Activated CD4-positive, CD25-positive, alpha-beta regulatory T cell treated with anti-CD3 and anti-CD28 coated beads, Interleukin-2, amount 50 U/mL, for 16 hours (primary cell): ENCODE data around the gene KIF17.
A peak's percentile ranks its signal among the peaks of the same experiment; 100 is the strongest.

Source experiments
- DNase-seq: peaks from one replicate; pipeline ENCODE4 v3.0.0-alpha.2; 2020; ENCODE audit warnings: low read depth, low spot score

Gene KIF17

DNA sequence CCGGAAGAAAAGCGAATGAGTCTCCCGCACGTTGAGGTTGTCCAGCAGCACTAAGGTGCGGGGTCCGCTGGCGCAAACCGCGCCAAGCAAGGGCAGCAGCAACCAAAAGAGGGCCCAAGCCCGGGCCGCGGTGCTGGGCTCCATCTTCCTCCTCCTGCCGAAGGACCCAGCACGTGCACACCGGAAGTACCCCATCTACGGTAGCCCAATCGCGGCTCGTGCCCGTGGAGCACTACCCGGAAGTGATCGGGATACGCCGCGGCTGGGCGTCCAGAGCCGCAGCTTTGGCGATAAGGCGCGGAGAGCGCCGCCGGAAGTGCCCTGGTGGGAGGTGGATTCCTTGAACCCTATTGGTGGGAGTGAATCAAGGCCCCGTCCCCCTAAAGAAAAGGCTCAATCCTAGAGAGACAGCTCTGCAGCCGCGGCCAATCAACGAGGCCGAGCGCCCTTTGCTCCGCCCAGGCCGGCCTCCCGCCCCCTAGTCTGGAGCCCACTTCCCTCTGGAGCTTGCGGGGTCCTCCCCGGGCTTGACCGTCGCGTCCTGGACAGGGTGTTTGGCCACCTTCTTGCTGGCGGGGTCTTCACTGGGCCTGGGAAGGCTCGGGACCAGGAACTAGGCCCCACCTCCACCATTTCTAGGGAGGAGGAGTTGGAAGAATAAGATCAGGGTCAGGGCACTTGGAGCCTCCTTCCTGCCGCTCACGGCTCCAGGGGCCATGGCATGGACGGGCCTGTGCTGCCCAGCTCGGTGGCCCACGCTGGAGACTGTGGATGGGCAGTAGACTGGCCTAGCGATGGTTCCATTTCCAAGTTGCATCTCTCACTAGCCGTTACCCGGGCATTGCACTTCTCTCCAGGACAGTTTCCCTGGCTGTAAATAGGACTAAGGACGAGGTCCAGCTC is 56.3 kb downstream of the KIF17 start, which contains the start of gene DDOST:
Gene DDOST, minus strand, starts transcription at position 163 of the 903 bp plus-strand sequence. Its CDS starts 19 bp downstream, at position 144.
- DNase-seq = peak; percentile 90

DNA sequence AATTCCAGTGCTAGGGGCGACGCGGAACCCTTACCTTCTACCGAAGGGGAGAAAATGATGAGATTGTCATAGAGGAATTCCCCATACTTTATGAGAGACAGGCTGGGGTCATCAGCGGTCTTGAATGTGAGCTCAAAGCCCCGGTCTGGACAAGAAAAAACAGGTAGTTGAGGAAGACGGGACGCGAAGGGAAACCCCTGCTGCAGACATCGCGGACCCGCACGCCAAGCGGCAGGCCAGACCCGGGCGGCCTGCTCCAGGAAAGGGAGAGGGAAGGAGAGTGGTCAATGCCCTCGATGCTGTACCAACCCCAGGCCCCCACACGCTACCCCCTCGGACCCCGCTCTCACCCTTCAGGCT is 57.0 kb downstream of the KIF17 start:
- DNase-seq = no peak

DNA sequence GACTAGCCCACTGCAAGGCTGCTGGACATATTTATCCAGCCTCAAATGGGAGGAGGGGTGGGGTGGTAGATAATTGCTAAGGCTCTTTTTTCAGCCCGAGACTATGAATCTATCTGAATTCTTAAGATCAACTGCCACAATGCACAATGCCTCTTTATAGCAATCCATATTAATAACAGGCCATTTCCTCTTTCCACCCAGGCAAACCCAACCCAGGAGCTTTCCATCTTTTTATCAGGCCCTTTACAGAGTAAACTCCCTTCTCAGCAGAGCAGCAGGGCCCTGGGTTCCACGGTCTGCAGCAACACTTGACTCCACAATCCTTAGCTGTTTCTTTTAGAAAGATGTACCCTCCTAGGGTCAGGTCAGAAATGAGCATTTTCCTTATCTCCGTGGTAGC is 57.4 kb downstream of the KIF17 start:
- no peak for DNase-seq

DNA sequence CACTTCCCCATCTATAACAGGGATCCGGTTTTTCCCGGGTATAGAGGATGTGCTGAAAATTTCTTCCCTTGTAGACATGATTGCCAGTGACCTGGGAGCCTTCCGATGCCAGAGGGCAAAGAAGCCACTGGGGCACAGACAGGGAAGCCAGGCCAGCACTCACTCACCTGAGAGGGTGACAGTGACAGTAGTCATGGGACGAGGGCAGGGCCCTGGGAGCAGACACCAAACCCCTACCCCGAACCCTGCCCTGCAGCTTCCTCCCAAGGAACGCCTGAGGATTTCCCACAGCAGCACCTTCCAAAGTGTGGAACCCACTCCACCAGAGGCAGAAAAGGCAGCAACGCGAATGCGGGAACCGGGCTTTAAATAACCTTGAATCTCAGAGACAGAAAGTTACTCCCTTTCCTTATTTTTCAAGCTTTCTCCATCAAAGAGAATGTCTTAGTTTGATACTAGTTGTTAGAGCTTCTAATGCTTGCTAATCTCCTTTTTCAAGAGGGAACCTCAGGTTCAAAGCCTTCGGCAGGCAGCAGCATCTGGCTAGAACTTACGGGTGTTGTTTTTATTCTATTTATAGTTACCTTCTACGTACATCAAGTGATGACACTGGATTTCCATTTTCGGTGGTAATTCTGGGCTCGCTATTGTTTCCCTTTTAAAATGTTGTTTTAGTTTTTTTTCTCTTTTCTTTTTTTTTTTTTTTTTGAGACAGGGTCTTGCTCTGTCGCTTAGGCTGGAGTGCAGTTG is 59.5 kb downstream of the KIF17 start:
- DNase-seq = no peak

DNA sequence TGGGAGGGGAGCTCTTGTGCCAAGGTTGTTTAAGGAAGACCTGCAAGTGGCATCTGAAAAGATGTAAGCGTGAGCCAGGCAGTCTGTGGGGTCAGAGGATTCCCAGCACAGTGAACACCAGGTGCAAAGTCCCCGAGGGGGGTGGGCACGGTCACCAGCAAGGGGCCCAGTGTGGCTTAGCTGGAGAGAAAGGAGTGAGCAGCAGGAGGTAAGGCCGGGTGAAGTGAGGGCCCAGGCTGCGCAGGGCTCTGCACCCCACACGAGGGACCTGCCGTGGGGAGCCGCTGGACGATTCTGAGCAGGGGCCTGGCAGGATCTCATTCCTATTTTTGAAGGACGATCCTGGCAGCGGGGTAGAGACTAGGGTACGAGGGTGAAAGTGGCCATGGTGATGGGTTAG is 60.8 kb downstream of the KIF17 start:
- DNase-seq = no peak

DNA sequence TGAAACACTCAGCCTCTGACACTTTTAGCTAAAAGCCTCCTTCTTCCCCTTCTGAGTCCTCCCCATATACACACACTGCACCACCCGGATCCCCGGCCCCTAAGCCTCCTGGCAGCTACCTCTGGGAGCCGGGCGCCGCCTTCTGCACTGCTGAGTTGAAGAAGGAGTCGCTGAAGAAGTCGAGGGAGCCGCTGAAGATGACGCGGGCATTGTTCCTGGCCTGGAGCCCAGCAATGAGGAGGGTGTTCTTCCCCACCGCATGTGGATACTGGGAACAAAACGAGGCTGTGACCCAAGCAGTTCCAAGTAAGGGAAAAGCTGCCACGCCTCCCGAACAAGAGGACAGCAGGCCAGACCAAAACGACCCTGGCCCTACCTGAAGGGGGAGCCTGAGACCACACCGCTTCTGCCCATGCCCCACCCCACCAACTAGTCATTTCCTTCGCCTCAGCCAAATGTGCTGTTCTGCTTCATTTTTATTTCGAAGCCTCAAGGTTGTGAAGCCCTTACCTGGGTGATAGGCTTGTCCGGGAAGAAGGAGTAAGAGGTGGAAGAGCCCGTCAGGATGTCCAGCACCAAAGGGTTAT is 63.6 kb downstream of the KIF17 start:
- no peak for DNase-seq

DNA sequence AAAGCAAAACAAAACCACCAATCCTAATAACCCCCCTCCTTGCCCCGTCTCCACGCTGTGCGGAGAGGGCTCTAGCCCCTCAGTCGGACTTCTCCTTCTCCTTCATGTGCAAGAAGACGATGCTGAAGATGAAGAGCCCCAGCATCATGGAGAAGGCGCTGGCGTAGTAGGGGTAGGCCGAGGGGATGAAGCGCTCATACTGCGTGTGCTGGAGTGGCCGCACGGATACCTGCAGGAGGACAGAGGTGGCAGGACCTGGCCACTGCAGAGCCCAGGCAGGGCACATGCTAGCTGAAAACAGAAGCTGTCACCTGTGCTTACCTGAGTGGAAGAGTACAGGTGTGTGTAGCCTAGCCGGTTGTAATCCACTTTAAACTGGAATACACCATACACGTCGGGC is 65.5 kb downstream of the KIF17 start:
- no peak for DNase-seq

DNA sequence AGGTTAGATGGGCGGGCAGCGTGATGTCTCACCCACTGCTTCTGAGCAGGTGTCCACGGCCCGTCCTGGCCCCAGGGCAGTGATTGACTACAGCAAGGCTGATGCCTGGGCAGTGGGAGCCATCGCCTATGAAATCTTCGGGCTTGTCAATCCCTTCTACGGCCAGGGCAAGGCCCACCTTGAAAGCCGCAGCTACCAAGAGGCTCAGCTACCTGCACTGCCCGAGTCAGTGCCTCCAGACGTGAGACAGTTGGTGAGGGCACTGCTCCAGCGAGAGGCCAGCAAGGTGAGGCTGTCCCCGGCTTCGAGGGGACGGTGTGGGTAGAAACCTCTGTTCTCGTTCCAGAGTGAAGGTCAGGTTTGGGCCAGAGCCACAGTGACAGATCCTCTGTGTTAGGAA is 68.9 kb downstream of the KIF17 start:
- no peak for DNase-seq

DNA sequence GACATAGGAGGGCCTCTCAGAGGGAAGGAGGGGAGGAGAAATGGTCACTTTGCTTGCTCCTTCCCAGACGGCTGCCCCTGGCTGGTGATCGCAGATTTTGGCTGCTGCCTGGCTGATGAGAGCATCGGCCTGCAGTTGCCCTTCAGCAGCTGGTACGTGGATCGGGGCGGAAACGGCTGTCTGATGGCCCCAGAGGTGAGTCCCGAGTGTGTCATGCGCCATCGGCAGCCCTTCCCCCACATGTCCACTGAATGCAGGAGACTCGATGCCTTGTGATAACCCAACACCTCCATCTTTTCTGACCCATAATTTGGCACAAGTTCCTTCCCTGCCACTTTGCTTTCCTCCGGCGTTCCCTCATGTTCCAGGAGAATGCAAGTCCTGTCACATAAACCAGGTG is 69.4 kb downstream of the KIF17 start:
- no peak for DNase-seq

DNA sequence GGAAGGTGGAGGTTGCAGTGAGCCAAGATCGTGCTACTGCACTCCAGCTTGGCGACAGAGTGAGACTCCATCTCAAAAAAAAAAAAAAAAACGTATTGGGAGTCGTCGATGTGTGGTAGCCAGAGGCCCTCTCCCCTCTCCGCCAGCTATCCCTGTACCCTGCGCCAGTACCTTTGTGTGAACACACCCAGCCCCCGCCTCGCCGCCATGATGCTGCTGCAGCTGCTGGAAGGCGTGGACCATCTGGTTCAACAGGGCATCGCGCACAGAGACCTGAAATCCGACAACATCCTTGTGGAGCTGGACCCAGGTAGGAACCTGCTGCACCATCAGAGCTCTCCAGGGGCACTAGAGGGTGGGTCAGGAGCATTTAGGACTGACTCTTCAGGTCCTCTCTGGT is 72.4 kb downstream of the KIF17 start:
- DNase-seq = no peak

DNA sequence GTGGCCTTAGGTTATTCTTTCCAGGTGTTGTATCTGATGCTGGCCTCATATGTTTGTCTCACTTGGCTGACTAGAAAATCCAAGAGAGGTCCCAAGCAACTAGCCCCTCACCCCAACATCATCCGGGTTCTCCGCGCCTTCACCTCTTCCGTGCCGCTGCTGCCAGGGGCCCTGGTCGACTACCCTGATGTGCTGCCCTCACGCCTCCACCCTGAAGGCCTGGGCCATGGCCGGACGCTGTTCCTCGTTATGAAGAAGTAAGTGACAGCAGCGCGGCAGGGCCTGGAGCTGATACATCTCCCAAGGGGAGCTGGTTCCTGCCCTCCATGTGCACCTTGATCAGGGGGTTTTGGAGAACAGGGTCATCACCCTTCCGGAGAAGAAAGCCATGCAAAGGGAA is 73.4 kb downstream of the KIF17 start:
- no peak for DNase-seq

DNA sequence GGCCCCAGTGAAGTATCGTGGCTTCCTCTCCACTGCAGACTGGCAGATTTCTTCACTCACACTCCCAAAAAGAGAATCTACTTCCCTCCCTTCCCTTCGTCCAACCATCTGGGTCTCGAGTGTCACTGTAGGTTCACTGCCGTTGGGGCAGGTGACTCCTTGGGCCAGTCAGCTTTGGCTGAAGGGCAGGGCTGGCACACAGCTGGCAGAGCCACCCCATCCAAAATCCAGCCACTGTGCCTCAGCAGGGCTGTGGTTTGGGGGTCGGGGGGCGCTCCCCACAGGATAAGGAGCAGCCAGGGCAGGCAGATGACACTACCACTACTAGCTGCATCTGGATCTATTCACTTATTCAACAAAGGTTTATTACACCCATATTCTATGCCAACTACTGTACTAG is 74.7 kb downstream of the KIF17 start:
- DNase-seq = no peak

DNA sequence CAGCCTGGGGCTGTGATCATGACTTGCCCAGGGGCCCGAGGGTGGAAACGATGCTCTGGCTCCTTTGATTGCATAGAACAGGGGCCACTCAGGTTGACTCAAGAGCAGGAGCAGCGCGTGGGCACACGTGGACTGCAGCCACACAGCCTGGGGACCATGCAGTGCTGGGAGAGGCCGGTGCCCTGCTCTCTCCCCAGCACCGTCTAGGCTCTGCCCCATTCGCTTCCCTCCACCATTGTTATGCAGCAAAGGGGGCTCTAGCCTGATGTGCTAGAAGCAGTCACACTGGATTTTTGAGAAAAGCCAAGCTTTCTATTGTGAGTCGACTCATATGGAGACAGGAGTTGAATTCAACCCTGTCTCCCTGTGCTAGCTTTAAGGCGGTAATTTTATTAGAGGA is 75.8 kb downstream of the KIF17 start:
- DNase-seq = no peak

DNA sequence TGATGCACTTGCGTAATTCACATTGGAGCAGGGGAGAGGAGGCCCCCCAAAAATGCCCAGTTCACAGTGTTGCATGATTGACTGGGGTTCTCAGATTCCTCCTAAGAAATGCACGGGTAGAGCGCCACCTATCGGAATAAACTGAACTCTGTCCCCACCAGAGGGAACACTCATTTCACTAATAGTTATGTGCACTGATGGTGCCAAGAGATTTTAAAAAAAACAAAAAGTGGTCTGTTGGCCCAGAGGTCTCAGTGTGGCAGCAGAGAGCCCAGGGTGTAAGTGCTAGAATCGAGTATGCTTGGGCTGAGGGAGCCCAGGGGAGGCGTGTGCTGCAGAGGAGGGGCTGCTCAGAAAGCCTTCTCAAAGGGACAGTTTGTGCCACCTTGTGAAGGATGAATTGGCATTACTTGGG is 77.6 kb downstream of the KIF17 start:
- DNase-seq = peak; percentile 45

DNA sequence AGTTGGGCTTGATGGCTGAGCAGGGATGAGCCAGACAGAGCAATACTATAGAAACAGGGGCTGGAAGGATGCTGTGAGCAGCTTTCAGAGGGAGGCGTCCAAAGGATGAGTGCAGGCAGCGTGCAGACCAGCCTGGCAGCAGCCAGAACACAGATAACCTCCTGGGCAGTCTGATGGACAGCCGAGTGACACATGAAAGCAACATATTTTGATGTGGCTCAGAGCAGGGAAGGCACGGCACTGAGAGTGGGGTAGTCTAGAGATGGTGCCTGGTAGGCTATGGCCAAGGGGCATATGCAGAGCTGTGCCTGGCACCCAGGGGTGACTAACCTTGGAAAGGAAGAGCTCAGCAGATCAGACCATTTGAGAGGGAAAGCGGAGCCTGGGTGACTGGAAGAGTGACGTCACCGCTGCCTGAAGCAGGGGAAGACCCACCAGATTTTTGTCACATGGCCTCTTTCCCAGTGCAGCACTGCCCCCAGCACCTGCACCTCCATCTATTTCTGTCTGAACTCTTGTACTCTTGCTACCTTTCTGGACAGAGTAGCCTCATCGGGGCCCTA is 80.9 kb downstream of the KIF17 start:
- DNase-seq = no peak

DNA sequence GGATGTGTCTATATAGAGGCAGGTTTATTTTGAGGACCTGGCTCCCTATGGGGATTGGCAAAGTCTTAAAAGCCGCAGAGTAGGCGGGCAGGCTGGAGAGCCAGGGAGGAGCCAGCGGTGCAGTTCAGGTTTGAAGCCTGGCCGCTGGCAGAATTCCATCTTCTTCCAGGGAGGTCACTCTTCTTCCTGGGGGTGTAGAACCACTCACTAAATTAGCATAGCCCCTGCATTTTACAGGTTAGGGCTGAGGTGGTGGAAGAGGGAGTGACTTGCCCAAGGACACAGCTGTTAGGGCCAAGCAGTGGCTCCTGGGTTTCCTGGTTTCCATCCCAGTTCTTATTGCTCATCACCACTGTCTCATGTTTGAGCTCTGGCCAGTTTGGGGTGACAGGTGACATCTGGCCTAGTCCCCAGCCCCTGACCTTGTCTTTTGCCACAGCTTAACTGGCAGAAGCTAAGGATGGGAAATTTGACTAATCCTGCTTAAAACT is 83.2 kb downstream of the KIF17 start:
- DNase-seq = no peak

DNA sequence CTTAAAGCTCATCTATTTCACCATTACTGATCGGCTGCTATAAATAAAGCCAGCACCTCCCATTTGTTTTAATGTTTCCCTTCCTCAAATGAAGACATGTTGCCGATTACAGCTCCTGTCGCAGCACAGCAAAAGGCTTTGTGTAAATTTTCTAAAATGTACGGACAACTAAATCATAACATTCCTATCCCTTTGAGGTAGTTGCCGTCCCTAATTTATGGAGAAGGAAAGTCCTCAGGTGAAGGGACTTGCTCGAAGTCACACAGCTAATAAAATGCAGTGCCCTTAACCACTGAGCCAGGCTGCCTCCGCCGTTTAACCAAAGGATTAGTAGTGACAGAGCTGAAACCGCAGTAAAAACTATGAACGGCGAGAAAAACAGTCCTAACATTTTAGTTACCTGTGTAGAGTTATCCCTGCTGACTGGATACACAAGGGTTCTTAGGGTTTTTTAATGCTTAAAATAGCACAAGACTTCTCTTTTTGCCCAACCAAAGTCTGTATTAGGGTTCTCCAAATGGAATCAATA is 83.7 kb downstream of the KIF17 start:
- no peak for DNase-seq

DNA sequence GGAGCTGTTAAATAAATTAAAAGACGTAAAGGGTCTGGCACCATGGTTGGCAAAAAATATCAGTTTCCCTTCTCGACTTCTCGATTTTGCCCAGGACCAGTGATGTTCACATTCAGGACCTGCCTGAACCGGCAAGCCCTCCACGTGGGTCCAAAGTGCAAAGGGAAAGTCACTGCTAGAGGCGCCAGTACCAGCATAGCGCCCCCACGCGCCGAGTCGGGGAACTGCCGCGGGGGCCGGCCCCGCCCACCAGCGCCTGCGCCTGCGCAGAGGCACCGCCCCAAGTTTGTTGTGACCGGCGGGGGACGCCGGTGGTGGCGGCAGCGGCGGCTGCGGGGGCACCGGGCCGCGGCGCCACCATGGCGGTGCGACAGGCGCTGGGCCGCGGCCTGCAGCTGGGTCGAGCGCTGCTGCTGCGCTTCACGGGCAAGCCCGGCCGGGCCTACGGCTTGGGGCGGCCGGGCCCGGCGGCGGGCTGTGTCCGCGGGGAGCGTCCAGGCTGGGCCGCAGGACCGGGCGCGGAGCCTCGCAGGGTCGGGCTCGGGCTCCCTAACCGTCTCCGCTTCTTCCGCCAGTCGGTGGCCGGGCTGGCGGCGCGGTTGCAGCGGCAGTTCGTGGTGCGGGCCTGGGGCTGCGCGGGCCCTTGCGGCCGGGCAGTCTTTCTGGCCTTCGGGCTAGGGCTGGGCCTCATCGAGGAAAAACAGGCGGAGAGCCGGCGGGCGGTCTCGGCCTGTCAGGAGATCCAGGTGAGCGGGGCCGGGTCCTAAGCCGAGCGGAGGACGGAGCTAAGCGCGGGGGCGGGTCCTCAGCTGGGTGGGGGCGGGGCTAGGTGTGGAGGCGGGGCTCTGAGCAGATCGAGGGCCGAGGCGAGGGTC is 84.4 kb downstream of the KIF17 start, which contains the start of gene PINK1:
Gene PINK1, plus strand, starts transcription at position 269 of the 875 bp plus-strand sequence. Its CDS starts 91 bp downstream, at position 360.
- DNase-seq = peak; percentile 79

DNA sequence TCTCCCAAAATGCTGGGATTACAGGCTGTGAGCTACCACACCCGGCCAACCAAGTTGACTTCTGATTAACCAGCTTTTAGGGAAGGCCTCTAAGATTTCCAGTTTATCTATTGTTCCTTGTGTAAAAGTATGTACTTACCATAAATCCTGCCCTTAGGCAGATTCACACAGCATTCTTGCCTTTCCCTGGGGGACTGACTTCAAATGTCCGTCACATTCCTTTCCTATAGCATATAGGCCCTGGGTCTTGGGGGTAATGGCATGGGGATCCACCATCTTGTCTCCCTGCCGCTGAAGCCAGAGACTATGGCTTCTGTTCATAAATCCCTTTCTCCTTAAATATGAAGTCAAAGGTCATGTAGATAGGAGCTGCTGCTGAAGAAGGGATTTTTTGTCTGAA is 85.4 kb downstream of the KIF17 start:
- DNase-seq = no peak

DNA sequence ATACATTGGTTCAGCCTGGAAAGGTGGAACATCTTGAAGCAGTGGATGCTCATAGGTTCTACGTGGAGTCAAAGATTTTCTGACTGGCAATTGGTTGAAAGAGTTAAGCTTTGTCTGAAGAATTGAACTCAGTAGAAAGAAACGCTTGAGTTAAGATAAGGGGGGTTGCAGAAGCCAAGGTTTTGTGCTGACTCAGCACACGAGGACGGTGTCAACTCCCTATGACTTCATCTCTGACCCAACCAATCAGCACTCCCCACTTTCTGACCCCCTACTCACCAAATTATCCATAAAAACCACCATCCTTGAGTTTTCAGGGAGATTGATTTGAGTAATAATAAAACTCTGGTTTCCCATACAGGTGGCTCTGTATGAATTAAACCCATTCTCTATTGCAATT is 87.1 kb downstream of the KIF17 start:
- no peak for DNase-seq

DNA sequence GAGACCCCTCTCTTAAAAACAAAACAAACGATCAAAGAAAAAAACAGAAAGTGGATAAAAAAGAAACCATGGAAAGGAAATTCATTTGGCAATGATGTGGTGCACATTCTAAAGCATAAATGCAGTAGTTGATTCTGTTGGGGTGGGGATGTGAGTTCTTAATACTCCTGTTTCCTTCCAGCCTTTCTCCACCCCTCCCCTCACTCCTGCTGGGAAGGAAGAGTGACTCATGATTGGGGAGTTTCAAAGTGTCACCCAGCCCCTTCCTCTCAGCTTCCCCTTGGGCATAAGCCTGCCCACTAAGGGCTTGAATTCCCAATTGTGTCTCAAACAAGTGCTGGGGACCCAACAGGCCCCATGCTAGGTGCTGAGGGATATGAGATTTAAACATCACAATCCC is 91.3 kb downstream of the KIF17 start:
- DNase-seq = no peak
